Activated T-cell treated with anti-CD3 and anti-CD28 coated beads, Interleukin-2, amount 50 U/mL, for 48 hours (primary cell): ENCODE data around the gene PCDH9.

Experiments
- DNase-seq, 2 experiments: peaks; one replicate each; pipeline ENCODE4 v3.0.0-alpha.2; 2020

PCDH9 gene

DNA sequence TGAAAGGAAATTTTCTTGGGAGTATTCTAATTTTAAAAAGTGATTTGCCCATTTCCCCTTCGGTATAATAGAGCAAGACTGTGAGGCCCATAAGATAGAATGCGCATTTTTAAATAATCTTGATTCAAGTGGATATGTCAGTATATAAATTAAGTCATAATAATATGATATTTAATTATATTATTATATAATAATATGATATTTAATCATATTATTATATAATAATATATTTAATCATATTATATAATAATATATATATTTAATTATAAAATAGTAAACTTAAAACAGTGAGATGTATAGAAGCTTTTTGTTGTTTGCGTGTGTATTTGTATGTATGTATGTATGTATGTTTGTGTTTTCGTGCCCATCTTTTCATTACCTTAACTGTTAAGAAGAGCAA lies 682.5 kb downstream of the PCDH9 start:
- no peak for DNase-seq

DNA sequence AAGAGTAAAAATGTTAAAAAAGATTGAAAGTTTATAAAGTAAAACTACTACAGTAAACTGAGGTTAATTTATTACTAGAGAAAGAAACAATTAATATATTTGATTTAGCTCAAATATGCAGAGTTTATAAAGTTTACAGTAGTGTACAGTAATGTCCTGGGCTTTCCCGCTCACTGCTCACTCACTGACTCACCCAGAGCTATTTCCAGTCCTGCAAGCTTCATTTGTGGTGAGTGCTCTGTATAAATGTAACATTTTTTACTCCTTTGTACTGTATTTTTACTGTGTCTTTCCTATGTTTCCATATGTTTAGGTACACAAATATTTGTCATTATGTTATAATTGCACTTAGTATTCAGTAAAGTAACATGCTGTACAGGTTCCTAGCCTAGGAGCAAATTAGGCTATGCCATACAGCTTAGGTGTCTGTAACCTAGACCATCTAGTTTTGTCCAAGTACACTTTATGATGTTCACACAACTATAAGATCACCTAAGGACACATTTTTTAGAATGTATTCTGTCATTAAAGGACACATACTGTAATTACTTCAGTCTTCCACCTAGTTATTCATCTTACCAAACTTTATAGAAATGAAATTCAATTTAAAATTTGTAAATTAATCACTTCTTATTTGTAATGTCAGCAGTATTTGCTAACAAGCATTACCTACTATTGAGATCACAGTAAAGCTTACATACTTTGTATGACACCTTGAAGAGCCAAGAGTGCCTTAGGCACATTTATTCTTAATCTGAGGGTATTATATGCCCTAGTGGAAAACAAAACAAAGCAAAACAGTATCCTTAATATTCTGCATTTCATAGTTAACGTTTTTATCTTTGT lies 683.4 kb downstream of the PCDH9 start:
- no peak for DNase-seq

DNA sequence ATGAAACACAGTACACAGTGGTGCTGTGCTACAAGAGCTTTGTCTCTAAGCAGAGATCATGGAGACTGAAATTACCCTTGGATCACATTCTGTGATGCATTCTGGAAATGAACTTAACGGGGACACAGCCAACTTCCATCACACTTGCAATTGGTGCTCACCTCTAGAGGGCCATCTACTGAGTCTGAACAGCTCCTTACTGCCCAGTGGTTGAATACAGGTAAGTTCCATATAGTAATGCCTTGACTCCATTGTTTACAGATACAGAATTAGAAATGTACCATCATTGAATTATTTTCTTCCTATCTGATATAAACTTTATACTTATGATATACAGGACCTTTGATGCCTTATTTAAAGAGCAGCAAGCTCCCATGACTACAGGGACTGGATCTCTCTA lies 686.4 kb downstream of the PCDH9 start:
- no peak for DNase-seq

DNA sequence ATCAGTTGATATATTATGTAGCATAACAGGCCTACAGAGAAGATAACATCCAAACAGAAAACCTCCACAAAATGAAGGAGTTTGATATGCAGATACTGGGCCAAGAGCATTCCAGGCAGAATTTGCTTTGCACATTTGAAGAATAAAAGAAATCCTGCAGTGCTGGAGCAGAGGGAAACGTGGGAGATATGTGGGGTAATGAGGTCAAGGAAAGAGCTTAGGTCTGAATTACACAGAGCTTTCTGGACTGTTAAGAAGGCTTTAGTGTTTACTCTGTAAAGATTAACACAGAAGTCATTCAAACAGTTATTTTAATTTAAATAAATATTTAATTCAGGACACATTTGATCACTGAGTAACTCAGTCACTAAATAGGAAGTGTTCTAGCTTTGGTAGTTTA lies 692.7 kb downstream of the PCDH9 start:
- no peak for DNase-seq

DNA sequence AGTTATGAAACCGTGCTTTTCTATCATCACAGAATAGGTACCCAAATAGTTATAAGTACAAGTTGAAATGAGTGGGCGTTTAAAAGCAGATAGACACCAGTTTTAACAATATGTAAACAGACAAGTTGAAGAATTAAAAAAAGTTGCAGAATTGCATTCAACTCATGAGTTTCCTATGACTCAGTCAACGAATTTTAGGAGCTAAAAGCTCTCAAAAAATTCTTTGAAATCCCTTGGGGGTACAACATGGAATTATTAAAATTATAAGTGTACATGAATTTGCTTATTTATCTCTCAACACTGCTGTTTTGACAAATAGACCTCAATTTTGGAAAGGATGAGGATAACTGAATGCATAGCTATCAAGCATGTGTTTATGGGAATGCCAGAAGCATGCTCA lies 693.4 kb downstream of the PCDH9 start:
- DNase-seq, result no peak

DNA sequence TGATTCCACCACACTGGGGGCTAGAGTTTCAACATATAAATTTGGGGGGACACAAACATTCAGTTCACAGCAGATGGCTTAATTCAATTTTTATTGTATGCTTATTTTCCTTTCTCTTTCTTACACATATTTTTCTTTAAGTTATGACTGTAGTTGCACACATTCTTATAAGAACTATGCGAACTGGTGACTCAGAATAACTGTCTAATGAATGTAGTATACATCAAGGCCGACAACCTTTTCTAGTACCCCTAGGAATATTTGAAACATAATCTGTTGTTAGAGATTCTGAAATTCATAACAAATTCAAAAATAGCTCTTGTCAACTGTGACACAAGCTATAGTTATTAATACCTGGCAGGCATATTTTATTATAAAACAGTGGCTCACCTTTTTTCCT lies 695.6 kb downstream of the PCDH9 start:
- DNase-seq, result no peak

DNA sequence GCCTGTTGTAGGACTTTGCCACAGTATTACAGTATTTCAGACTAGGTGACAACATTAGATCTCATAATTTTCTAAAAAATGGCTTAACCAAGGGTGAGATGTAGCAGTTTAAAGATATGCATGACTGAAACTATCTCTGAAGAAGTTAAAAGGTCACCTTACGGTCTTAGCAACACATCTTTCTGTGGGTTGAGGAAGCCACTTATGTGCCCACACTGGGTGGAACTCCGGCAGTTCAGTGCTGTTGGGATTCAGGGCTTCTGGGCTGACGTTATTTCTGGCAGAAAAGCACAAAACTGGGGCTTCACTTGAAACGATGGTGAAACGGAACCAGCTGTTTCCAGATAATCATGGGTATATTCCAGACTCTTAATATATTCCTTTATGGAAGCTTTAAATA lies 697.3 kb downstream of the PCDH9 start:
- DNase-seq, result no peak

DNA sequence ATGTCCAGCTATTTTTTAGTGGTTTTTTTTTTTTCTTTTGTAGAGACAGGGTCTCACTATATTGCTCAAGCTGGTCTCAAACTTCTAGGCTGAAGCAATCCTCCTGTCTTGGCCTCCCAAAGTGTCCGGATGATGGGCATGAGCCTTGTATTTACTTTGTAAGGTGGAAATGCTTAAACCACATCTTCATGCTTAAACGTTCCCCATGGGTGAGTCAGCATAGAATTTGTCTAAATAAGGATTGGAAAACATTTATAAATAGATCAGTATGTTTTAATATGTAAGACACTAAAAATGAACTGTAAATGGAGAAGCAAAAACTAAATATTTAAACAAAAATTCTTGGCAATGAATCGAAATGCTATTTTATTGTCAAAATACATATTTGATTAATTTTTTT lies 698.0 kb downstream of the PCDH9 start:
- no peak for DNase-seq

DNA sequence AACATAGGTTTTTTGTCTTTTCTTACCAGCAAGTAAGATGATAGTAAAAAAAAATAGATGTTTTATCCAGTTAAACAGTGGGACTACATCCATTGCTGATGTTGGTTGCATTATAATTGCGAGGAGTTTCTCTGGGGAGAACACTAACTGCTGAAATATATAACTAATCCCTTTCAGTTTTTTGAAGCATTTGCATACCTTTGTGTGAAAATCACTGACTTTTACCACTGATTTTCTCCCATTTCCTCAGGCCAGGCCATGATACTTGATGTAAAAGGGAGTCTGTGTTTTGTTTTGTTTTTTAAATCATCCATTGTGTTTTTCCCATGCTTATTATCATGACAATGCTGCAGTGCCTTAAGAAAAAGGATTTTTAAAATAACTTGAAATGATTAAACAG lies 699.5 kb downstream of the PCDH9 start:
- DNase-seq, result no peak

DNA sequence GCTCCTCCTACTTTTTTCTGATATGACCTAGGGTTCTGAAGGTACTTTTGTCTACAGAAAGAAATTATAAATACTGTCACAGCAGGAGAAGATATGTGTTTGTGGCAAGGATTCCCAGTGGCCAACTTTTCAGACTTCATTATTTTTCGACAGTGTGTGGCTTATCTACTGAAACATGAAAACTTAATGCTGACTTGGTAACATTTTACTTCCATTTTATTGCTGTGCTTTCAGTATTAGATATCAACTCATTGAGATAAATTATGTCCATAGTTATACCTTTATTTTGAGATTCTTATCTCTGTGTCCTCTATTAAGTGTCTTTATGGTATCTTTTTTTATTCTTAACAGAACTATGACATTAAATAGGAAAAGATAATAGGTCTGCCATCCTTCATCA lies 700.0 kb downstream of the PCDH9 start:
- DNase-seq, result no peak

DNA sequence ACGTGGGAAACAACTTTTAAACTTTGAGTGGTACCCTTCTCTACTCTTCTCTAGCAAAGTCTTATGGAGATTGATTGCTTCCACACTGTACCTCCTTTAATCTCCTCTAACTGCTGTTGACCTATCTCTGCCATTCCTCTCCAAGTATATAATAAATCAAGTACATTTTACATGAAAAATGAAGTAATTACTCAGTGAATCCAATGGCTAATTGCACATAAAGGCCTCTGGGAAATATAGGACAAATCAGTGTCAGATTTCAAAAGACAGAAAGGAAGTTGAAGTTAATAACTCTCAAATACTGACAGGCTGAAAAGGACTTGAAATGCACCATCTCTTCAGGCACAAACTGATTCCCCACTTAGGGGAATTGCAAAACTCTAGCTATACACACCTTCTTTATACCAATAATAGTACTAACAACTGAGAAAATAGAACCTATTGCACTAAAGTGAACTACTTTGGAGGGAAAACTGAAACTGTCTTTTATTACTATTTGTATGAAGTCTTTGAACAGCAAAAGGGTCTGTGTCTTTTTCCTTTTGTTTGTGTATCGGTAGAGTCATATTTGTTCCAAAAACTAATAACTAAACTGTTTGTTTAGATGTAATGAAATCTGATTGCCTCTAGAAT lies 701.1 kb downstream of the PCDH9 start:
- DNase-seq, result no peak

DNA sequence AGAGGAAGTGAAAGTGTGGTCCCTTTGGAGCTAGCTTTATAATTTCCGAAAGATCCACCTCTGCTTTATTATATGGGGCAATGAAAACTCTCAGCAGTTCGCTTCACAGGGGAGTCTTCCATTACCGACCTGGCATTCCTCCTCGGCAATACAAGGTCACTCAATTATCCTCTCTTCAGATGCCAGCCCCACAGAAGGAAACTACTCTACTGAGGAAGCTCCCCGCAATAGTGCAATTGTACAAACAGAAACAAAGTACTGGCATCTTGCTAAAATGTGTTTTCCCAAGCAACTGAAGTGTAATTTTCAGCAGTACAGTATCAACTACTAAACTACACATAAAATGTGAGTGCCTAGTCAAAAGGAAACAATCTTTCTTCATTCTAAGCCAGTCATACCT lies 702.0 kb downstream of the PCDH9 start:
- no peak for DNase-seq

DNA sequence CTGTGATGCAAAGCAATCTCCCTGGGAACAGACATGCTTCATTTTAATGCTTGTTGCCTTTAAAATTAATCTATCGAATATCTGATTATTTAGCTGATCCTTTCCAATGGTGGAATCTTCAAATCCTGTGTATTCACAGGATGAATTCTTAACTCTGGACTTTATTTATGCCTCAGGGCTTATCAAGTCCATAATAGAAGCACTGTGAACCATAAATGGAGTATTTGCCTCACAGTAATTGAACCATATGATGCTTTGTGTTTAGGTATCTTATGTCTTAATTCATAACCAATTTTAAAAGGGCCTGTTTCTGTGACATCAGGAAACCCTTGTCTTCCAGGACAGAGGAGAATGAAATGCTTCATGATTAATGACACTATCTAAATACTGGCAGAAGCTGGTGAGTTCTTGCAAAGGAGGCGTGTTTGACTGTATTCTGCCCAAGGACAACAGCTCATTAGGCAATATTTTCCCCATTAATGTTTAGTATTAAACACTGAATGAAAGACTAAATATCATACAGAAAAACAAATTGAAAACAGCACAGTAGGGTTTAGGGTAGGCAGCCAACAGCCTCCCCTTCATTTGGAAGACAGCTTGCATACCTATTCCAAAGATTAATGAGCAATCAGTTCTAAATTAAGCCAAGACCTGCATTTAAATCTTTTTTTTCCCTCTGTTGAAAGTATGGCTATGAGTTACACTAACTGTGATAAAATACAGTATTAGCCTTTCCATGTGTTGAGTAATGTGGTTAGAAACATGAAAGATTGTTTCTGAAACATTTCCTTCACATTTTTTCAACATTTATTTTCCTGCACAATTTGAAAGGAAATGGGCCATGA lies 709.4 kb downstream of the PCDH9 start:
- no peak for DNase-seq

DNA sequence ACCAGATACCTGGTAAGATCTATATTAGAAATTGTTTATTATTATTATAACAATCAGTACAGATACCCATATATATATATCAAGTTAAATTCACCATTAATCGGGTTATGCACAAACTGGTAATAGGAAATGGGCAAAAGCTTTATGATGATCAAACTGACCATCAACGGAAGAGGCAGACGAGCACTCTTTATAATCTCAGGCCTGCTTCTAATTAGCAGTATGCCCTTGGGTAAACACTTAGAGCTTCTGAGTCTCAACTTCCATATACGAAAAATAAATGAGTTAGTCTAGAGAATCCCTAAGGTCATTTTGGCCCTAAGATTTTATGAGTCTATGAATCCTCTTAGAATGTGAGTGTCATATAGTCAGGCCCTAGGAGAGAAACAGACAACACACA lies 710.9 kb downstream of the PCDH9 start:
- no peak for DNase-seq

DNA sequence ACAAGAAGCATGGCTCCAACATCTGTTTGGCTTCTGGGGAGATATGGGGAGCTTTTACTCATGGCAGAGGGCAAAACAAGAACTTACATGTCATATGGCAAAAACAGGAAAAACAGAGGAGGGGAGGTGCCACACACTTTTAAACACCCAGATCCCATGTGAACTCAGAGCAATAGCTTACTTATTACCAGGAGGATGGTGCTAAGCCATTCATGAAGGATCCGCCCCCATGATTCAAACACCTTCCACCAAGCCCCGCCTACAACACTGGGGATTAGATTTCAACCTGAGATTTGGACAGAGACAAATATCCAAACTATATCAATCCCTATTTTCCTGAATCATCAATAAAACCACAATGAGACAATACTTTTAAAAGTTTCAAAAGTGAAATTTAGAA lies 712.1 kb downstream of the PCDH9 start:
- DNase-seq, result no peak

DNA sequence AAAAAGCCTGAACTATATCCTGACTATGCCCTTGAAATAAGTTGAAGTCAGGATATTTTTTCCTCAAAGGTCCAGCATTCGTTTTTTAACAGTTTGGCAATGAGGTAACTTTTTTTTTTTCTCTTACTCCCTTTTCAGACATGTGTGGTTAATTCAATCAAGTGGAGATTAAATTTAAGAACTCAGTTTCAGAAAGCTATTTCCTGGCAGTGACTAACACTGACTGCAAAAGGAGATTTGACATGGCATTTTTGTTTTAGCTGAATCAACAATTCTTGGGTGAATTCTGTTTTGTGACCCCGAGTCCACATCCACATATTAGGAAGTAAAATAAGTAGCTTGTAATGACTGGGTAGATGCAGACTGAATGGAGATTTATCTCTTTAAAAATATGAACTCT lies 716.4 kb downstream of the PCDH9 start:
- no peak for DNase-seq

DNA sequence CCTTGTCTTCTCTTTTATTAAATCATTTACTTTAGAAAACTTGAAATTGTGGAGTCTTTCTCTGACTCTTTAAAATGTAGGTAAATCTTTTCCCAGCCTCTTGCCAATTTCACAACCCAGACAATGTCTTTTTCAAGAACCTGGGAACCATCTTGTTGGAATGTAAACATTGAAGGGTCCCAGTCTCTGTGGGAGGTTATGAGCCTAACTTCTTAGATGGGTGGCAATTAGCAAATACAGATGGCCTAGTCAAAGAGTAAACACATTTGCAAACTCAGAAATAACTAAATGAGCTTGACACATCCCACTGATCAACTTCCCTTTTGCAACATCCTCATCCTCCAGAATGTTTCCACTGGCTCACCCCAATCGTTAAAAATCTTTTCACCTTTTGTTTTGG lies 721.0 kb downstream of the PCDH9 start:
- DNase-seq, result no peak

DNA sequence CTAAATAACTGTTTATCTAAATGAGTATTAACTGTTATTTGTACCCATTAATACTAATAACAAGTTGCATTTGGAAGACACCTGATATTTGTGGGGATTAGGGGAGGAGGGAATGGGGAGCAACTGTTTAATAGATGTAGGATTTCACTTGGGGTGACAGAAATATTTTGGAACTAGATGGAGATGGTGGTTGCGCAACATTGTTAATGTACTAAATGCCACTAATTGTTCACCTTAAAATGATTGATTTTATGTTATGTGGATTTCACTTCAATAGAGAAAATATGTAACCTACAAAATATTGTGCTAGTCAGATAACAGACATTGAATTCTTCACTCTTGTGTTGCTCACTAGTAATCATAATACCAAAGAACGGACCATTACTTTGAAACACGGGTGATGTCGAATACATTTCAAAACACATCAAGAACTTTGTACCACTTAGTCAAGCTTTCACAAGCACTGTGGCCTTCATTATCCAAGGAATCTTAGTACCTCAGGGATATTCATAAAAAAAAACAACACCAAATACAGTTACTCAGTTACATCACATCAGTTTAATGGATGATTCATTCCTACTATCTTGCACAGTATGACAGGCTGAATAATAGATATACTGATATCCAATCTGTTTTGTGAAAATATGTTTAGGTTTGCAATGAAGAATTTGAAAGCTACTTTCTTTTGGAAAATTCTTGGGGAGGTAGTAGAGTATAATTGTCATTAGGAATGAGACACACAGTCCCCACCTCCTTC lies 721.8 kb downstream of the PCDH9 start:
- no peak for DNase-seq

DNA sequence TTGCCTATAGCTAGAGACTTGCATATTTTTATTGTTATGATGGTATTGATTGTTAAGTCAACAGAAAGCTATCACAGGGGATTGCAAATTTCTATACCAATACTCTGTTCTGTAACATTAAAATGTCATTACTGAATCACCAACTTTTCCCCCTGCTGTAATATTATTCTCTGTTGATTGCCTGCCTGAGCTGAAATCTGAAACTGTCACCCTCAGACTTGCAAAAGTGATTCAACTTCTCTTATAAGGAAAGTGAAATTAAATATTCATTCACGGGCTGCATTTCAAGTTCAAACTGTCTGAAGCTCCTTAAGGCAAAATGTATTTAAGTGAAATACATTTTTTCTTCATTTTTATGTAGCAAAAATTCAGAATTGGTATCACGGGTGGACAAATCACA lies 723.2 kb downstream of the PCDH9 start:
- no peak for DNase-seq

DNA sequence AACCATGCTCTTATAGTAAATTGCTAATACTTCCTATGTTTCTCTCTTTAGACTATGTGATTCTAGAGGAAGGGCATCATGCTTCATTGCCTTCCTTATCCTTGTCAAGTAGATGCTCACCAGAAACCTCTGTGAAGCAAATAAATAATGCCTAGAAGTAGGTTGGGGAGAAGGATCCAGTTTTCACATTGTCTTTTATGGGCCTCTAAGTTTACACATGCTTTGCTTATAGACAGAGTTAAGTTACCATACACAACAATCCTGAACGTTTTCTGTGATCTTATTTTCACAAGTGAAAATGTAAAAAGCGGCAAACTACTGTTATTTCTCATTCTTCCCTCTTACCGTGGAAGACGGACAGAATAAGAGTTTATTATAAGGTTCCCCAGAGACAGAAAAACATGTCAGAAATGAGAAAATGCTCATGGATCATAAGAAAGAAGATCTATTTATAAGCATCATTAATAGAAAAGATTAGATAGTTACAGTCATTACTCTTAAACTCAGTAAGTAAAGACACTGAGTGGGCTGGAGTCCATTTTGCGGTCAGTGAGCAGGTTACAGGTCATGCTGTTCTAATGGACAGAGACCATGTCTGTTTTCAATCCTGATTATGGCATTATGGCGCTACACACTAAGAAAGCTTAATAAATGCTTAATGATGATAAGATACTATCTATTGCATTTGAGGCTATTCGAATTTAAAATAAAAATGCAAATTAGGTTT lies 723.9 kb downstream of the PCDH9 start:
- no peak for DNase-seq

DNA sequence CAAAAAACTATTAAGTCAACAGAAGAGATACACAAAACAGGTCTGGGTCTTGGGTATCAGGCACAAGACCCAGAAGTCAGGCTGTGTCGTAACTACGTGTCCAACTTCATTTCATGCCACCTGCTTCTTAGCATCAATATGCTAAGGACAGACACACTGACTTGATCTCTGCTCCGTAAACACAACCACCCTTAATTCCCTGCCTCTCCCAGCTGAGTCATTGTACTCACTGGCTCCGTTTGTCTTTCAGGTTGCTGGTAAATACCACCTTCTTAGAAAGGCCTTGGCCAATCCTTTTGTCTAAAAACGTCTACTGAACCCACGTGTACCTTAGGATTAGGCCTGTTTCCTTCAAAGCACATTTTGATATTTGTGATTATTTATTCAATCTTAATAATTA lies 726.2 kb downstream of the PCDH9 start:
- DNase-seq, result no peak

DNA sequence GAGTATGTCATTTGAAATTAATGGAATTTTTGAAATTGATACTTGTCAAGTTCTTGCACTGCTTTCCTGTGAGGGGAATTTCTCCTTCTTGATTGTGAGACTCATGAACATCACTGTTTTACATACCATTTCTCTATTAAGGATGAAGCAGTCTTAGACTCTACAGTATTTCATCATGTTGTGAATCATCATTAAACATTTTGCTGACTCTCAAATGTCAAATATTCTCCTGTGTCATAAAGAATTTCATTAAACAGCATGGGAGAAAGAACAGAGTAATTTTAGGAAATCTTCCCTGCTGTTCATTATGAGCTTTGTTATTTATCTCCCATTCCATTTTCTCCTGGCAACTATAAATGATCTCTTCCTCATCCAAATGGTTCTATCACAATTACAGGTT lies 729.0 kb downstream of the PCDH9 start:
- DNase-seq, result no peak
